Breast epithelium (tissue), 3 donors: Measurements from ENCODE around the gene BRD2.

ENCODE experiments used
- POLR2A ChIP-seq: fragments of 450-650 bp; IDR thresholded peaks from one replicate; pipeline ENCODE4 v1.6.1; 2016; ENCODE audit warnings: antibody characterized with exemption, mild to moderate bottlenecking, moderate library complexity
- TF ChIP-seq, protein P1 (sequence below), 3 donors: fragments of 450-650 bp; IDR thresholded peaks; one replicate each; pipeline ENCODE4 v1.5.1; 2016 to 2017; ENCODE audit warnings: antibody characterized with exemption in 3 of 3, mild to moderate bottlenecking in 3 of 3, moderate library complexity in 3 of 3

DNA sequence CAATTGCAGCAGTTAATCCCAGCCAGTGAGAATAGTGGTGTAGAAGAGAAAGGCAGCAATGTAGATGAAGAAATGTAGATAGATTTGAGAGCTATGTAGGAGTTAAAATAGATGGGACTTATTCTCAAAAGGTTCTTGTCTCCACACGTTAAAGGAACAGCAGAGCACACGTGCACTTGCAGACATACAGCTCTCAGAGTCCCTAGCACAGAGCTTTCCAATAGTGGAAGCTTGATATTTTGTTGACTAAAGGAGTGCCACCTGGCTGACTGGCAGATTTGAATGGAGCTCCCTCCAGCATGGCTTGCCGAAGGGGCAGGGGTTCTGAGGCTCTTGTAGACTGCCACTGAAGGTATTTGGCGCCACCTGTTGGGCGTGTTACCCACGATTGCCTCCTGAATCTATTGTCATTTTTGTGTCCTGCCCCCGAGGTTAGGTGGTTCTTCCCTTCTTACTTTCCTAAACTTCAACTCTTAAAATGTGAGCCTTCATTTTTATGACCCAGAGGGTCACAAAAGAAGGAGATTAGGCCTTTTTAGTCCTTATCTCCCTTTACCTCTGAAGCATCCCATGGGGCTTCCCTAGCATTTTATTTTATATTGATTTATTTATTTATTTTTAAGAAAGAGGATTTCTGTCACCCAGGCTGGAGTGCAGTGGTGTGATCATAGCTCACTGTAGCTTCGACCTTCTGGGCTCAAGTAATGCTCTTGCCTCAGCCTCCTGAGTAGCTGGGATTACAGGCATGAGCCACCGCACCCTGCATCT lies 16.4 kb downstream of the BRD2 start:
- TF ChIP-seq POLR2A: no peak
- TF ChIP-seq, protein P1, sequence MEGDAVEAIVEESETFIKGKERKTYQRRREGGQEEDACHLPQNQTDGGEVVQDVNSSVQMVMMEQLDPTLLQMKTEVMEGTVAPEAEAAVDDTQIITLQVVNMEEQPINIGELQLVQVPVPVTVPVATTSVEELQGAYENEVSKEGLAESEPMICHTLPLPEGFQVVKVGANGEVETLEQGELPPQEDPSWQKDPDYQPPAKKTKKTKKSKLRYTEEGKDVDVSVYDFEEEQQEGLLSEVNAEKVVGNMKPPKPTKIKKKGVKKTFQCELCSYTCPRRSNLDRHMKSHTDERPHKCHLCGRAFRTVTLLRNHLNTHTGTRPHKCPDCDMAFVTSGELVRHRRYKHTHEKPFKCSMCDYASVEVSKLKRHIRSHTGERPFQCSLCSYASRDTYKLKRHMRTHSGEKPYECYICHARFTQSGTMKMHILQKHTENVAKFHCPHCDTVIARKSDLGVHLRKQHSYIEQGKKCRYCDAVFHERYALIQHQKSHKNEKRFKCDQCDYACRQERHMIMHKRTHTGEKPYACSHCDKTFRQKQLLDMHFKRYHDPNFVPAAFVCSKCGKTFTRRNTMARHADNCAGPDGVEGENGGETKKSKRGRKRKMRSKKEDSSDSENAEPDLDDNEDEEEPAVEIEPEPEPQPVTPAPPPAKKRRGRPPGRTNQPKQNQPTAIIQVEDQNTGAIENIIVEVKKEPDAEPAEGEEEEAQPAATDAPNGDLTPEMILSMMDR (IDR thresholded peaks at IDR 0.05): peak; percentile 65 to 92 (median 89)
